ENCODE measurements around the gene SUCO. TPM values are rescaled to one million over a fixed set of nuclear protein-coding genes. Genes with fewer than 3 reads are reported as not detected.
A peak's percentile ranks its signal among the peaks of the same experiment; 100 is the strongest.

The SUCO gene
- total RNA-seq, 2 experiments from 2014 or later, result 22.9 to 42.3 TPM

DNA sequence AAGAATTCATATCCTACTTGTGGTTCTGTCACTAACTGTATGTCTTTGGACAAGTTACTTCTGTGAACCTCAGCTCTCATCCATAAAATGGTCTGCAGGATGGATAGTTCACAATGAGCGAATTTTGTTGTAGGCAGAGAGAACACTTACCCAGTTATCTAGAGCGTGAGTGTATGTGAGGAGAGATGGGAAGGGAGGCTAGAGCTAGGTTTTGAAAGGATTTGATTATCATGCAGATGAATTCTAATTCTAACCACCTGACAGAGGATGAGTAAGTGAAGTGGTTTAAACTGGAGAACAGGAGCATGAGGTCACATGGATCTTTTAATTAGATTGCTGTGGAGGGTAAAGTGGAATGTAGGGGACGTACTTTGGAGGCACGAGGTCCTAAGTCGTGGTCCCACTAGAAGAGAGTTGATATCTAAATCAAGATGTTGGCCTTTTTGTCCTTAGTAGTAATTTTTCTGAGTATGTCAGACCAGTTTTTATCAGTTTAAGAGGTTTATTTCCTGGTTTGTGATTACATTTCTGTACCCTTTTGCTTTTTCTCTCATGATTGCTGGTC is 5.0 kb downstream of the SUCO start:
- no TSS peak for BruUV-seq (replicated peaks)
- Histone ChIP-seq H3K4me1 (ENCODE audit: insufficient read depth, low read length, poor library complexity, severe bottlenecking) (peaks cover 26% of the 10 kb centered on the region), H2AFZ (ENCODE audit: low read length) (no peak overlapping the region), H3K4me3 (ENCODE audit: low read depth, low read length, poor library complexity, severe bottlenecking) (no peak overlapping the region), H4K20me1 (ENCODE audit: insufficient read depth, low read length) (peaks cover 50% of the 10 kb centered on the region), H3K27ac (ENCODE audit: low read depth, low read length, poor library complexity, severe bottlenecking) (no peak overlapping the region), H3K4me2 (ENCODE audit: low read length) (no peak overlapping the region), H3K9me3 (ENCODE audit: low read length) (no peaks in the 10 kb centered on the region), H3K36me3 (ENCODE audit: insufficient read depth, low read length) (peaks cover 3% of the 10 kb centered on the region; the same call in 1 of the 2 replicates), H3K79me2 (ENCODE audit: insufficient read depth, low read depth, low read length) (peaks cover 96% of the 10 kb centered on the region), H3K9me2 (ENCODE audit: insufficient read depth, low read length) (no peaks in the 10 kb centered on the region)
- TF ChIP-seq, protein P1, sequence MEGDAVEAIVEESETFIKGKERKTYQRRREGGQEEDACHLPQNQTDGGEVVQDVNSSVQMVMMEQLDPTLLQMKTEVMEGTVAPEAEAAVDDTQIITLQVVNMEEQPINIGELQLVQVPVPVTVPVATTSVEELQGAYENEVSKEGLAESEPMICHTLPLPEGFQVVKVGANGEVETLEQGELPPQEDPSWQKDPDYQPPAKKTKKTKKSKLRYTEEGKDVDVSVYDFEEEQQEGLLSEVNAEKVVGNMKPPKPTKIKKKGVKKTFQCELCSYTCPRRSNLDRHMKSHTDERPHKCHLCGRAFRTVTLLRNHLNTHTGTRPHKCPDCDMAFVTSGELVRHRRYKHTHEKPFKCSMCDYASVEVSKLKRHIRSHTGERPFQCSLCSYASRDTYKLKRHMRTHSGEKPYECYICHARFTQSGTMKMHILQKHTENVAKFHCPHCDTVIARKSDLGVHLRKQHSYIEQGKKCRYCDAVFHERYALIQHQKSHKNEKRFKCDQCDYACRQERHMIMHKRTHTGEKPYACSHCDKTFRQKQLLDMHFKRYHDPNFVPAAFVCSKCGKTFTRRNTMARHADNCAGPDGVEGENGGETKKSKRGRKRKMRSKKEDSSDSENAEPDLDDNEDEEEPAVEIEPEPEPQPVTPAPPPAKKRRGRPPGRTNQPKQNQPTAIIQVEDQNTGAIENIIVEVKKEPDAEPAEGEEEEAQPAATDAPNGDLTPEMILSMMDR (conservative IDR thresholded peaks at IDR 0.05; ENCODE audit: low read length), result no peak
- TF ChIP-seq EZH2phosphoT487 (IDR thresholded peaks at IDR 0.05; ENCODE audit: borderline replicate concordance, low read depth, low read length), result no peak
- DNase-seq (ENCODE audit: low spot score), result no peak
- POLR2A ChIA-PET, result interaction anchor here (0.7 kb wide), 1 partner anchor 161 kb away, joined by 3 read pairs; no protein-coding TSS in a partner anchor
- intact Hi-C loops (cut with micrococcal nuclease; ENCODE audit: unreplicated experiment), result loop anchor here (10.0 kb wide), 1 partner anchor 577 kb away; no protein-coding TSS in a partner anchor
- CTCF ChIA-PET (ENCODE audit: unreplicated experiment), result no interaction called here

DNA sequence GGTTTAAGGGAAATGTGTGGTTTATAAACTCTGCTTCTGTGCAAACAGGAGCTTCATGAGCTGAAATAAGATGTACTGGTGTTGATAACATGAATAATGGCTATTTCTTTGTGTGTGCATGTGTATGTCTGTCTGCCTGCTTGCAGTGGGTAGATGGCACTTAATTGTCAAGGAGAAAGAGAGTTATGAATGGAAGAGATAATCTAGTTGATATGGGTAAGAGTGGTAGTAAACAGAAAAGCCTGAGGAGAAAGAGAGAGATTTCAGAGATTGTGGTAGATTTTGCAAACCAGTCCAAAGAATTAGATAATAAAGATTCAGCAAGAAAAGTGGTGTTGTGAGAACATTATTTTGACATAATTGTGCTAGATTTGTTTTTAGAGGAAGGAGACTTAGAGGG is 7.7 kb downstream of the SUCO start:
- Histone ChIP-seq H3K9me3 (ENCODE audit: low read length) (no peaks in the 10 kb centered on the region), H4K20me1 (ENCODE audit: insufficient read depth, low read length) (peaks cover 50% of the 10 kb centered on the region), H3K4me2 (ENCODE audit: low read length) (no peak overlapping the region), H3K4me1 (ENCODE audit: insufficient read depth, low read length, poor library complexity, severe bottlenecking) (peaks cover 40% of the 10 kb centered on the region), H3K79me2 (ENCODE audit: insufficient read depth, low read depth, low read length) (peaks cover 99% of the 10 kb centered on the region), H3K4me3 (ENCODE audit: low read depth, low read length, poor library complexity, severe bottlenecking) (no peak overlapping the region), H2AFZ (ENCODE audit: low read length) (no peak overlapping the region), H3K36me3 (ENCODE audit: insufficient read depth, low read length) (peaks cover 3% of the 10 kb centered on the region; the same call in 1 of the 2 replicates), H3K9me2 (ENCODE audit: insufficient read depth, low read length) (no peaks in the 10 kb centered on the region), H3K27ac (ENCODE audit: low read depth, low read length, poor library complexity, severe bottlenecking) (no peak overlapping the region)
- ChIA-PET POLR2A (interaction anchor here (0.6 kb wide), 1 partner anchor 357 kb away, joined by 3 read pairs; no protein-coding TSS in a partner anchor), CTCF (ENCODE audit: unreplicated experiment) (no interaction called here)
- no peak for DNase-seq (ENCODE audit: low spot score)
- intact Hi-C loops (cut with micrococcal nuclease; ENCODE audit: unreplicated experiment), result no loop called here
- BruUV-seq (replicated peaks), result no TSS peak
- TF ChIP-seq, protein P1 (conservative IDR thresholded peaks at IDR 0.05; ENCODE audit: low read length), result no peak
- no peak for TF ChIP-seq EZH2phosphoT487 (IDR thresholded peaks at IDR 0.05; ENCODE audit: borderline replicate concordance, low read depth, low read length)

DNA sequence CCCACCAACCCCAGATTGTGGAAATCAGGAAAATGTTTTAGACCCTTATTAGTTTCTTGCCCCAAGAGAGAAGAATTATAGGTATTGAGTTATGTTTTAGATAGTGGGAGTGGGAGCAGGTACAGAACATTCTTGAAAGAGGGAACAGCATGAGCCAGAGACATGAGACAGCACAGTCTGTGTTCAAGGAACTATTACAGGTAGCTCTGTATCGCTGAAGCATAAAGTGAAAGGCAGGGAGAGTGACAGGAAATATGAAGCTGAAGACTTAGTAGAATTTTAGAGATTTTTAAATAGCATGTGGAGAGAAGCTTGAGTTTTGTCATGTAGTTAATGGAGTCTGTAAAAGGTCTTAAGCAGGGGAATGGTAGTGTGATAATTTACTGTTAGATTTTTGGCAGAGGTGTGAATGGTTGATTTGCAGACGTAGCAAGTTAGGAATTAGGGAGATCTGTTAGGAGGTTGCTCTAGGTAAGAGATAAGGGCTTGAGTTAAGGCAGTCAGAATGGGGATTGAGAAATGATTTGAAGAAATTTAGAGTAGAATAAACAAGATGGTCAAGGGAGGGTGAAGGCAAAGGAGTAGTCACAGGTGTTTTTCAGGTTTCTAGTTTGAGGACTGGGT is 11.6 kb downstream of the SUCO start:
- H3K27ac ChIP-seq (ENCODE audit: low read depth, low read length, poor library complexity, severe bottlenecking), result no peak overlapping the region
- BruUV-seq (replicated peaks), result no TSS peak
- no peak overlapping the region for H3K4me3 ChIP-seq (ENCODE audit: low read depth, low read length, poor library complexity, severe bottlenecking)
- H3K36me3 ChIP-seq (ENCODE audit: insufficient read depth, low read length), result no peaks in the 10 kb centered on the region
- H3K4me1 ChIP-seq (ENCODE audit: insufficient read depth, low read length, poor library complexity, severe bottlenecking), result peaks cover 31% of the 10 kb centered on the region
- intact Hi-C loops (cut with micrococcal nuclease; ENCODE audit: unreplicated experiment), result no loop called here
- H3K9me2 ChIP-seq (ENCODE audit: insufficient read depth, low read length), result no peaks in the 10 kb centered on the region
- TF ChIP-seq, protein P1 (conservative IDR thresholded peaks at IDR 0.05; ENCODE audit: low read length), result no peak
- TF ChIP-seq EZH2phosphoT487 (IDR thresholded peaks at IDR 0.05; ENCODE audit: borderline replicate concordance, low read depth, low read length), result no peak
- ChIA-PET CTCF (ENCODE audit: unreplicated experiment) (interaction anchor here (1.0 kb wide), 1 partner anchor 10 kb away, joined by 3 read pairs; no protein-coding TSS in a partner anchor), POLR2A (interaction anchor here (0.9 to 4.9 kb wide), 3 partner anchors 9 to 45 kb away, joined by 4 to 27 read pairs (median 20); partner anchors contain the start of gene SUCO)
- H4K20me1 ChIP-seq (ENCODE audit: insufficient read depth, low read length), result peaks cover 56% of the 10 kb centered on the region
- no peak overlapping the region for H2AFZ ChIP-seq (ENCODE audit: low read length)
- DNase-seq (ENCODE audit: low spot score), result peak; percentile 19
- H3K79me2 ChIP-seq (ENCODE audit: insufficient read depth, low read depth, low read length), result peaks cover 99% of the 10 kb centered on the region
- no peaks in the 10 kb centered on the region for H3K9me3 ChIP-seq (ENCODE audit: low read length)
- peak overlapping the region; percentile 50 for H3K4me2 ChIP-seq (ENCODE audit: low read length)

Data from OCI-LY7 (cell line).